ENCODE results near the gene TMEM39B.
"Not testable (repeated sequence)": the region's sequence is repeated elsewhere in the genome, so short reads cannot be mapped to it uniquely, and the experiment has no call there.

- not testable (repeated sequence) for TF ChIP-seq CTCF, POLR2A (IDR thresholded peaks at IDR 0.05)
These were observed 61.2 kb downstream of the TMEM39B start for GRCh38 chr1:32133950-32134280.

Measured in thyroid gland (tissue), 4 donors.